HG03139 (cell line): ENCODE measurements around the gene SEPTIN10.

Experiments used
- ATAC-seq: cut with Tn5 transposase; IDR thresholded peaks from one replicate; pipeline ENCODE4 v1.9.1; 2021; ENCODE audit not compliant: unreplicated experiment

The SEPTIN10 gene

DNA sequence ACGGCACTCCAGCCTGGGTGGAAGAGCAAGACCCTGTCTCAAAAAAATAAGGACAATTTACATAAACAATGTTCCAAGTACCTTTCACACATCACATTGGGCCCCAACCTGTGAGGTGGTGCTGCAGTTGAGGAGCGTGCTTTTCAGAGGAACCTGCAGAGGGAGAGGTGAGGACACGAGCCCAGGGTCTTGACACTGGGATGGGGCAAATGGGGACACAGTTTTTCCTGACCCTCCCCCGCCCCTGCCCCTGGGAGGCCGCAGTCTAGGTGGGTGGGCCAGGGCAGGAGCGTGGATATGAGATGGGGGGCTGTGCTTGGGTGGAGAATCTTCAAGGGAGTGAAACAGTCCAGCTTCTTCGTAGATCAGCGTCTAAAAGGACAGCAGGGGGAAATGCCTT is 112.9 kb downstream of the SEPTIN10 start:
- ATAC-seq = no peak

- no peak for ATAC-seq
Observed at GRCh38 chr2:109499566-109499965, 114.2 kb downstream of the SEPTIN10 start.

DNA sequence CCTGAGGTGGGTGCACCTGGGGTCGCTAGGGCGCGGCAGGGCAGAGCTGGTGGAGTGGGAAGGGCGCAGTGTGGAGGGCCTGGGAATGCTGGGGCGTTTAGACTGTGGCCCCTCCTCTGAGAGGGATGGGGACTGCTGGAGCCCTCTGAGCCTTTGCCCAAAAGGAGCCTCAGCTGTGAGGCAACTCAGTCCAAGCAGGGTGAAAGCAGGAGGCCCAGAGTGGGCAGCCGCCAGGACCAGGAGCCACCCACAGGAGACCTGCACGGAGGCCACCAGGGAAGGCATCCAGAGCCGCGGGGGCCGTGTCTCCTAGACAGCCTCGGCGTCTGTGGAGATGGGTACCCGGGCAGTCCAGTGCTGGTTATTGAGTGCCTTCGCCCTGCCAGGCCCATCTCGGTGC is 114.9 kb downstream of the SEPTIN10 start:
- ATAC-seq = no peak

- ATAC-seq = no peak
Observed at GRCh38 chr2:109497911-109498870, 115.6 kb downstream of the SEPTIN10 start.

GRCh38 chr2:109497463-109497862 is 116.3 kb downstream of the SEPTIN10 start:
- no peak for ATAC-seq

DNA sequence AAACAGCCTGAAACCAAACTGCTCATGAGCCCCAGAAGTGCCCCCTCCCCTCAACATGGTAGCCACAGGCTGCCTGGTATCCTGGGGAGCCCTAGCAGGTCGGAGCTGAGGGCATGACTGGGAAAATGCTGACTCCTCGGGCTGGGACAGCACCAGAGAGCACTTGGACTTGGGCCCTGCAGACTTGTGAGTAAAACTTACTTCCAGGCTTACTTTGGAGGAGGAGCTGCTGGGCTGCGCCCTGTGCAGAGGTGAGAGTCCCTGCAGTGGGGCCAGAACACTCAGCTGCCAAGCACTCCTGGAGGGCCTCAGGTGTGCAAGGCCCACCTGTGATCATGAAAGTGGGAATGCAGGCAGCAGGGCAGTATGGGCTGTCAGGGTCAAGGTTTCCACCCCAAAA is 119.4 kb downstream of the SEPTIN10 start:
- ATAC-seq = no peak

GRCh38 chr2:109493176-109493935 is 120.4 kb downstream of the SEPTIN10 start:
- no peak for ATAC-seq
